Esophagus squamous epithelium (tissue), 5 donors: ENCODE data around the gene MCOLN1. TPM values are rescaled to one million over a fixed set of nuclear protein-coding genes. Genes with fewer than 3 reads are reported as not detected.

Experiments used
- DNase-seq: peaks from one replicate; lab custom pipeline; 2025; lab: John Stamatoyannopoulos, UW
- H3K27ac ChIP-seq, 4 donors: fragments of 200-600 bp; sonication (generic); one replicate each; pipeline ENCODE4 v1.5.1; 2016 to 2019; ENCODE audit warnings: mild to moderate bottlenecking in 1 of 4
- H3K27me3 ChIP-seq, 4 donors: fragments of 200-600 bp; sonication (generic); 1 replicate in 3 of 4; 2 replicates in 1 of 4; pipeline versions ENCODE4 v1.5.1 to v1.6.0; 2017 to 2021; ENCODE audit warnings: antibody characterized with exemption in 1 of 4
- H3K36me3 ChIP-seq, 3 donors: fragments of 200-600 bp; sonication (generic); one replicate each; pipeline ENCODE4 v1.5.1; 2016 to 2019
- H3K4me1 ChIP-seq, 3 donors: fragments of 200-600 bp; sonication (generic); one replicate each; pipeline ENCODE4 v1.5.1; 2017 to 2019
- H3K4me3 ChIP-seq, 4 donors: fragments of 200-600 bp; sonication (generic); 1 replicate in 3 of 4; 2 replicates in 1 of 4; pipeline ENCODE4 v1.5.1; 2016 to 2019; ENCODE audit warnings: mild to moderate bottlenecking in 2 of 4, moderate library complexity in 1 of 4
- H3K9me3 ChIP-seq, 3 donors: fragments of 200-600 bp; sonication (generic); one replicate each; pipeline ENCODE4 v1.5.1; 2016 to 2019
- CTCF ChIP-seq, 6 experiments: fragments of 450-650 bp in 4 of 6; fragments of 200-600 bp in 2 of 6; sonication (generic) in 2 of 6; IDR thresholded peaks; one replicate each; pipeline ENCODE4 v1.5.1; 2016 to 2019; ENCODE audit warnings: antibody characterized with exemption in 6 of 6, mild to moderate bottlenecking in 4 of 6, moderate library complexity in 4 of 6
- POLR2A ChIP-seq, 4 donors: fragments of 450-650 bp; IDR thresholded peaks; one replicate each; pipeline ENCODE4 v1.6.1; 2017; ENCODE audit warnings: antibody characterized with exemption in 4 of 4, mild to moderate bottlenecking in 4 of 4, moderate library complexity in 3 of 4
- WGBS, 2 donors: methylation state at CpG; one replicate each; pipeline ENCODE4 v1.1.5; 2018; 5-methylcytosine and 5-hydroxymethylcytosine counted together
- intact Hi-C: fragments of 100-400 bp; cut with DNase I; formaldehyde crosslinking; loops from one replicate; pipeline ENCODE4 v1.15.0; 2022
- total RNA-seq, 4 donors: library from RNA; depleted of rRNA; stranded (reverse); fragments of >200 nt; gene quantifications; one replicate each; pipeline ENCODE4 v1.1.0, GENCODE V29; 2016
- donor health status: DM: yes; HTN: yes; CAD: no.

MCOLN1 gene
- total RNA-seq, 4 donors from 2014 or later = 5.7 to 13.9 (median 7.8) TPM

DNA sequence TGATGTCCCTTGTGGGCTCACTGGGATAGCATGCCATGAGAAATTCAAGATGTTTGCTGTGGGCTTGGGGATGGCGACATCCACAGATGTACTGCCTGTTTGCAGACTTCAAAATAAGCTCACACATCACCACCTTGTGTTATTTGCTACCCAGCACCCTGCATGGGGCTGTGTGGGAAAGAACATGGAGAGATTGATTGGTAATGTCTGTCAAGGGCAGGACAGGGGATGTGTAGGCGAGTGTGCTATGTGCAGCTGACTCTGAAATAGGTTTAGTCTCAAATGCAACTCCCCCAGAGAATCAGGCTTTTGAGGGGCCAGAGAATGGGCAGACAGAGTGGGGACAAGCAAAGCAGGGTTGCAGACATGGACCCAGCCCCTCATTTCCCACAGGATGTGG is 37.8 kb downstream of the MCOLN1 start:
- Histone ChIP-seq H3K27me3 (no peaks in the 10 kb centered on the region), H3K4me1 (no peaks in the 10 kb centered on the region), H3K9me3 (no peaks in the 10 kb centered on the region), H3K4me3 (no peak overlapping the region), H3K27ac (no peak overlapping the region), H3K36me3 (peaks cover 25 to 67% (median 29%) of the 10 kb centered on the region in 3 donors)
- no peak for DNase-seq
- intact Hi-C loops = no loop called here
- WGBS, 2 donors = 85 to 90% methylated on average over 2 of the region's 2 CpGs
- no peak for TF ChIP-seq POLR2A (IDR thresholded peaks at IDR 0.05)

DNA sequence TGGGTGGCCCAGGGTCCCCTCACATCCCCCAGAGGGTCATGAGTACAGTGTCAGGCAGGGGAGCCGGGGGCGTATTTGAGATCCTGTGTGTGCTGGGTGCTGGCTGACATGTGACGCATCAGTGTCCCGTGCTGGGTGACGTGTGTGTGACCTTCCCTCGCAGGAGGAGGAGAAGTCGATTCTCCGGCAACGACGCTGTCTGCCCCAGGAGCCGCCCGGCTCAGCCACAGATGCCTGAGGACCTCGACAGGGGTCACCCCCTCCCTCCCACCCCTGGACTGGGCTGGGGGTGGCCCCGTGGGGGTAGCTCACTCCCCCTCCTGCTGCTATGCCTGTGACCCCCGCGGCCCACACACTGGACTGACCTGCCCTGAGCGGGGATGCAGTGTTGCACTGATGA is 38.9 kb downstream of the MCOLN1 start:
- Histone ChIP-seq H3K9me3 (no peaks in the 10 kb centered on the region), H3K4me3 (no peak overlapping the region), H3K27me3 (no peaks in the 10 kb centered on the region), H3K36me3 (peaks cover 21 to 57% (median 25%) of the 10 kb centered on the region in 3 donors), H3K27ac (no peak overlapping the region), H3K4me1 (no peaks in the 10 kb centered on the region)
- intact Hi-C loops = no loop called here
- no peak for DNase-seq
- WGBS, 2 donors = 87 to 100% methylated on average over 1 to 6 of the region's 17 CpGs
- TF ChIP-seq POLR2A (IDR thresholded peaks at IDR 0.05) (no peak), CTCF (IDR thresholded peaks at IDR 0.05) (no peak)

DNA sequence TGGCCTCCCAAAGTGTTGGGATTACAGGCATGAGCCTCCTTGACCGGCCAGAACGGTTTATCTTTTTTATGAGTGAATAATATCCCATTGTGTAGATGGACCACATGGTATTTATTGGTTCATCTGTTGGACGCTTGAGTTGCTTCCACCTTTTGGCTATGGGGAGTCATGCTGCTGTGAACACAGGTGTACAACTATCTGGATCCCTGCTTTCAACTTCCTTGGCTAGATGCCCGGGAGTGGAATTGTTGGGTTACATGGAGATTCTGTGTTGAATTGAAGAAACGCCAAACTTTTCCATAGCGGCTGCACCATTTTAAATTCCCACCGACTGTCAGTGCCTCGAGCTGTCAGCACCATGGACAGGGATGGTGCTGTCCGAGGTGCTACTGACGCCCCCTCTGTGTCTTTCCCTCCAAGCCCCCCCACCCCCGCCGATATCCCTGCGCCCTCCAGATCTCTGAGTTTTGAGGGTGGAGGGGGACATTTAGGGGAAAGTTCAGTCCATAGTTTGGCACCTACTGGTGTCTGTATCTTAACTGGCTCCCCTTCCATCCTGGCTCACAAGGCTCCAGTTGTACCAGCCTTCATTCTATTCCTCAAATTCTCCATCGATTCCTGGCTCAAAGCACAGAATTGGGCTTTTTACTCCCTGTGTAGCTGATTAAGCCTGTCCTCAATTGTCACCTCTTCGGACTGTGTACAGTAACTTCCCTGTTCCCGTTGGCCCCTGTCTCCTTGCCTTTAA is 40.4 kb downstream of the MCOLN1 start:
- TF ChIP-seq POLR2A (IDR thresholded peaks at IDR 0.05) = no peak
- TF ChIP-seq CTCF (IDR thresholded peaks at IDR 0.05) = no peak
- 61 to 70% methylated on average over 7 to 16 of the region's 16 CpGs for WGBS, 2 donors
- Histone ChIP-seq H3K9me3 (no peaks in the 10 kb centered on the region), H3K4me3 (no peak overlapping the region), H3K4me1 (no peaks in the 10 kb centered on the region), H3K27me3 (no peaks in the 10 kb centered on the region), H3K36me3 (peaks cover 10 to 42% (median 20%) of the 10 kb centered on the region in 3 donors), H3K27ac (no peak overlapping the region)
- DNase-seq = no peak
- intact Hi-C loops = no loop called here

GRCh38 chr19:7564866-7565265 is 42.4 kb downstream of the MCOLN1 start:
- WGBS, 2 donors = 73% methylated on average over 2 of the region's 4 CpGs; no CpG with 5 or more reads in 1 of the 2 donors
- no peaks in the 10 kb centered on the region for H3K9me3 ChIP-seq
- peaks cover 0 to 21% (median 12%) of the 10 kb centered on the region in 3 donors for H3K36me3 ChIP-seq
- intact Hi-C loops = loop anchor here (5.0 kb wide), 2 partner anchors 112 to 232 kb away; partner anchors contain the start of gene MCEMP1
- TF ChIP-seq POLR2A (IDR thresholded peaks at IDR 0.05) (no peak), CTCF (IDR thresholded peaks at IDR 0.05) (no peak)
- DNase-seq = no peak
- H3K27ac ChIP-seq = no peak overlapping the region
- peaks cover 0 to 6% (median 0%) of the 10 kb centered on the region in 3 donors for H3K4me1 ChIP-seq
- no peaks in the 10 kb centered on the region for H3K27me3 ChIP-seq
- no peak overlapping the region for H3K4me3 ChIP-seq

- TF ChIP-seq CTCF (IDR thresholded peaks at IDR 0.05) = no peak
- no peak for TF ChIP-seq POLR2A (IDR thresholded peaks at IDR 0.05)
- Histone ChIP-seq H3K27ac (no peak overlapping the region), H3K4me1 (peaks cover 0 to 6% (median 0%) of the 10 kb centered on the region in 3 donors), H3K4me3 (no peak overlapping the region), H3K9me3 (no peaks in the 10 kb centered on the region), H3K36me3 (peaks cover 0 to 16% (median 12%) of the 10 kb centered on the region in 3 donors), H3K27me3 (no peaks in the 10 kb centered on the region)
- DNase-seq = no peak
- intact Hi-C loops = loop anchor here (5.0 kb wide), 2 partner anchors 112 to 232 kb away; partner anchors contain the start of gene MCEMP1
- 81 to 85% methylated on average over 5 of the region's 5 CpGs for WGBS, 2 donors
These were observed 42.9 kb downstream of the MCOLN1 start for GRCh38 chr19:7565332-7565731.
